Activated CD4-positive, alpha-beta T cell treated with anti-CD3 and anti-CD28 coated beads for 24 hours (primary cell): Measurements from ENCODE around the gene RASSF8.

Experiments
- DNase-seq, 2 donors: peaks; one replicate each; pipeline ENCODE4 v3.0.0-alpha.2; 2020; ENCODE audit warnings: low read depth in 2 of 2

The RASSF8 gene

DNA sequence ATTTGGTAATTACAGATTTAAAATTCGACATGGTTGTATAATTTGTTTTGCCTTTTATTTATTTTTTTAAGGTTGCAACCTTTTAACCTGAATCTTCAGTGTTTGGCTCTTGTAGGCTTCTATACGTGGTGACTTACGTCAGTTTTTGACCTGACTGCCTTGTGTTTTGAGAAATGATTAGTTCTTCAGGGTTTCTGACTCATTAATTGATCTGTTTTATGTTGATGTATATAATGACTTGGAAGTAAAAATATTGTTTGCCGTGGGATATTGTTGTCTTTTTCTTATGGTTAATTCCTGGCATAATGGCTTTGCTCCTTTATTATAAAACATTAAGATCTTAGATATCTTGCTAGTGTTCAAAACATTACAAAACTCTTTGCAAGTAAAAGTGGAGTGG, 2.5 kb downstream of the RASSF8 start:
- no peak for DNase-seq

DNA sequence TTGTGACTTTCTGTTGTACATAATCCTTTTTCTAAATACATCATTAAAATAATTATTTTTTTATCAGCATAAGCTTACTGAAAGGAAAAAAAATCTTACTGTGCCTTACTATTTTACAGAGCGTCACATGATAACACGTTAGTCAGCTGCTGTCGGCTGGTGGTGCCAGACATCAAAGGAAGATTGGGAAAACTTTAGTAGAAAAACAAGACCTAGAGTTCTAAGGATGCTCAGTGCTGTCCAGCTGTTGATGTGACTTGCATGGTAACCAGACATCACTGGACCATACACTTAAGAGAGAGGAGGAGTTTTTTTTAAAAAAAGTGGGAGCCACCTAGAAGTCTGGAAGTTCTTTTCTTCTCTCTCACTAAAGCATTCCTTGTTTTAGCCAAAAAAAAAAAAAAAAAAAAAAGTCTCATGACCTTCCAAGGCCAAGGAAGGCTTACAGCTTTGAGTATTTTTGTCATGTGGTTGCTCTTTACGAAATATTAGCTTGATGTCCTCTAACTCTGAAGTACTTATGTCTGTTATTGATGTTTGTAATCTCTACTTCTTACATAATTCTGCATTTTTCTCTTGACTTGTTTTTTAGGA, 4.5 kb downstream of the RASSF8 start:
- DNase-seq: no peak

DNA sequence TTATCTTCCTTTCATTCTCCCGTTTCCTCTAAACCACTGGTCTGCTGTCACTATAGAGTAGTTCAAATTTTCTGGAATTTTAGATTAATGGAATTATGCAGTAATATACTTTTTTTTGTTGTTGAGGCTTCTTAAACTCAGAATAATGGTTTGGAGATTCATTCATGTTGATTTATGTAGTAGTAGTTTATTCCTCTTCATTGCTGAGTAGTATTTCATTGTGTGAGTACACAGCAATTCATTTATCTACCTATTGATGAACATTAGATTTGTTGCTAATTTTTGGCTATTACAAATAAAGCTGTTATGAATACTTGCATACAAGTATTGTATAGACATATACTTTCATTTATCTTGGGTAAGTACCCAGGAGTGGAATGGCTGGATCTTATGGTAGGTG, 7.2 kb downstream of the RASSF8 start:
- no peak for DNase-seq

DNA sequence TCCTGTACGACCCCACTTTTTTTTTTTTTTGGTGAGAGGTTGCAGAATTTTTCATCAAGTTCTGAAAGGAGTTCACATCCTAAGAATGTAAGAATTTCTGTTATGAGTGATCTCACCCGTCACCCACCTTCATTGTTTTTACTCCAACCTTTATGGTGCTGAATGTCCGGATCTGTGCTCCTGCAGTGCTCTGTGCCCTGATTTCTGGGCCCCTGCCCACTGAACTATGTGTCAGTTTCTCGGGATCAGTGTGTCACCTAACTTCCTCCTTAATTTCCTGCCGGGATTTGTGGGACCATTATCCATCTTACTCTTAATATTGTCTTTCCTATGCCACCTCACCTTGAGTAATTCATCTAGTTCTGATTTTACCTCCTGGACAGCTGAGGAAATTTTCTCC, 11.6 kb downstream of the RASSF8 start:
- DNase-seq: no peak

DNA sequence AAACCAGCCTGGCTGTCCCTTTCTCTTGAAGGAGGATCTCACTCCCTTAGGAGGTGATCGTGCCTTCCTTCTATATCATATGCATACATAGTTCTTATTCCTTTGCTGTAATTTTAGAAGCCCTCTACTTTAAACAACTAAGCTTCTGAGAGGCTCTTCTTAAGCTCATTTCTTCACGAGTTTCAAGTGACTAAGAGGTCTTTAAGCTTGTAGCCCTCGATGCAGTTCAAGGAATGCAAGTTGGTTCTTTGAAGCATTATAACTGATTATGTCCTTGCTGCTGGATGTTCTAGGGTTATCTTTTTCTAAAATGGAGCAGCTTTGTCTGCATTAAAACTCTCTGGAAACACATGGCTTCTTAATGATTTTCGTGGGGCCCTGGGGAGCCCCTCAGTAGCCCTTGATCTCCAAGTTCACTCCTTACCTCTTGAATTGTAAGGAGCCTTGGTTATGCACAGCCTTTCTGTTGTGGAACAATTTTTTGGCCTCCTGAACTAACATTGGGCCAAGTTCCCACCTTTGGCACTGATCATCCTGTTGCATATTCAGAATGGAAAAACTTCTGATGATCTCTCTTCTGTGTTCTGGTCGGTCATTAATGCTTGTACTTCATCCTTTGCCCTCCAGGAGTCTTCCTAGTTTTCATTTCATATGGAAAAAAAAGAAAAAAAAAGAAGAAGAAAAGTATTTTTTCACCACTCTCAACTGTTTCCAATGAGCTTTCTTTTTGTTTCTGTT, 12.6 kb downstream of the RASSF8 start:
- no peak for DNase-seq

DNA sequence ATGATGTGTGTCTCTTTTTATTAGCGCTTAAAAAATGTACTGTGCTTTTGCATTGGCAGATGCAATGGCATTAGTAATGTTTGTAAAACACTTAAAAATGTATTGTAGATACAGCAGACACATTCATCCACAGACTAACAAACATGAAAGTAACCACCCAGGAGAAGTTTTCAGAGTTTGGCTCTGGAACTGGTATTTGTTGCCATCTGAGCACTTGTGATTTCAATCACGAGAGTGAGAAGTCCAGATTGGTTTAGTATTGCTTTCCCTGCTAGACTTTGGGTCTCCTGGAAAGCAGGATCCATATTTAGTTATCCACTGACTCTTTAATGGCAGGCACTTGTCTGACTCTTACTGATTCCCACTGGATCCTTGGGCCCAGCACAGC, 13.2 kb downstream of the RASSF8 start:
- DNase-seq: no peak

DNA sequence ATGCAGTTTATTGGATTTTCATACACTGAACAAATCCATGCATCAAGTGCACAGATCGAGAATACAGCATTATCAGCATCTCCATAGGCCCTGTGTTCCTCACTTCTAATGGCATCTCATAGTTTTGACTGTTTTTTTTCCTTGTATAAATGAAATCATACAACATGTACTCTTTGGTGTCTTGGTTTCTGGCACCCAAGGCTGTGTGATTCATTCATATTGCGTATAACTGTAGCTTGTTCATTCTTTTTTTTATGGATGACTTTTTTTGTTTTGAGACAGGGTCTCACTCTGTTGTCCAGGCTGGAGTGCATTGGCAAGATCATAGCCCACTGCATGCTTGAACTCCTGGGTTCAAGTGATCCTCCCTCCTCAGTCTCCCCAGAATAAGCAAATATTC, 14.3 kb downstream of the RASSF8 start:
- no peak for DNase-seq

DNA sequence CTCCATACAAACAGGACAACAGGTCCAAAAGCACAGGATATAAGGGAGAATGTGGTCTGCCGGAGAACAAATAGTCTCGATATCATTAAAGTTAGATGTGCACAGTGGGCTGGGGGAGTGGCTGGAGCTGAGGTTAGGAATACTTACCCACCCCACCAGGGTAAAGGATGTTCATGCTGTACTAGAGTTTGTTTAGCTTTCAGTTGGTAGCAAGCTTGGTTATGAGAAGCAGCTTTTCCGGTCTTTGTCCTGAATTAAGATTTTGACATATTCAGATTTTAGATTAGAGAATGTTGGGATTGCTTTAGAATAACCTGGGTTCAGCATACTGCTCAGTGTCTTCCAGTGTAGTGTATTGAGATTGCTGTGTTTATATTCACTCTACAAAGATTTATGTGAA, 16.7 kb downstream of the RASSF8 start:
- no peak for DNase-seq

DNA sequence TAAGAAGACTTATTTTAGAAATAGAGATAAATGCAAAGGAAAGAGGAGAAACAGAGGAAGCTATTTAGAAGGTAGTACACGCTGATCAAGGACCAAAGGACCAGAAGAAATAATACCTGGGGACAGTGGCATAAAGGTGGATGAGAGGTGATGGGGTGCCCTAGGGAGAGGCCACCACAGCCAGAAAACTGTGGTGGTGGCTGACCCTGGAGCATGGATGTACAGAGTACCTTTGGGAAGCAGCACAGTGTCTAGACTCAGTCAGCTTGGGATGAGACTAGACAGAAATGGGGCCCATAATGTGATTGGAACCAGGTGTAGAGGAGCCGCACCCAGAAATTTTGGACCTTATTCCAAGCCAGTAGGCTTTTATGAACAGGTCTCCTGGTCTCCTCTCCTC, 17.2 kb downstream of the RASSF8 start:
- no peak for DNase-seq

DNA sequence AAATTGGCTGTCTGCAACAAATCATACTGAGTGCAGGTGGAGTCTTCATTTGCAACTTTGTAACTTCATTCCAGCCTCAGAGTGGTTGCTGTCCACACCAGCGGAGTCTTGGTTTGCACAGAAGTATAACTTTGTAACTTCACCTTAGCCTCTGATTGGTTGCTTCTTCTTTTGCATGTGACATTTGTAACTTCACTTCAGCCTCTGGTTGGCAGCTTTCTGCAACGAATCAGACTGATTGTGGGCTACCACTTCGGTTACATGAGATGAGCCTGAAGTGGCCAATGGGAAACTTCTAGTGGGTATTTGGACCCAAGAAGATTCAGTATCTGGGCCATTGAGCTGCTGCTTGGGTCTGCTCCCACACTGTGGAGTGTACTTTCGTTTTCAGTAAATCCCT, 17.8 kb downstream of the RASSF8 start:
- no peak for DNase-seq

DNA sequence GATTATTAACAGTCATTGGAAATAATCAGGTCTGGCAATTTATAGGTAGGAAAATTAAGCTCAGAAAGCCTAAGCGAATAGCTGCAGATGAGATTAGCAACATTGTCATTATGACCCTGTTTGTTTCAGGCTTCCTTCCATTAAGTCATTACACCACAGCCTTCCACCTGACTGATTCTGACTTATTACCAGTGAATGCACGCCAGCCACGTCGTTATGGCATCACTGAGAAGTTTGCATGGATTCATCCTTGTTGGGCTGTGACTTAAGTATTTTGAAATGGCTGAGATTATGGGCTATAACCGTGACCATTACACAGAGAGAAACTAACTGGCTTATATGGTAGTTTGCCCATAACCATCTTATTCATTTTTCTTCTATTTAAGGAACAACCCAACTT, 18.6 kb downstream of the RASSF8 start:
- DNase-seq: no peak

DNA sequence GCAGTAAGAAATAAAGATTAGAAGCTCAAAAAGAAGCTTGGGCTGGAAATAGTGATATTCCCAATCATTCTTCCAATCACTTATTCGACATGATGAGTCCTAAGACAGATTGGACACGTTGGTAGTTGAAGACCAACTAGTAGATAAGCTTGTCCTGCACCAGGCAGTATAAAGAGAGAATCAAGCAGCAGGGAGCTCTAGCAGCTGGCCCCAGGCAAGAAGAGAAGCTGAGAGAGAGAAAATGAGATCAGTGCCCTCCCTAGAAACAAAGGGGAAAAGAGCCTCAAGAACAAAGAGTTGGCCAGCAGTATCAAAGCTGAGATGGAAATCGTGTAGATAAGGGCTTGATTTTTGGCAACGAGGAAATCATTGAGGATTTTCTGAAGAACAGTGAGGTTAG, 20.6 kb downstream of the RASSF8 start:
- no peak for DNase-seq

DNA sequence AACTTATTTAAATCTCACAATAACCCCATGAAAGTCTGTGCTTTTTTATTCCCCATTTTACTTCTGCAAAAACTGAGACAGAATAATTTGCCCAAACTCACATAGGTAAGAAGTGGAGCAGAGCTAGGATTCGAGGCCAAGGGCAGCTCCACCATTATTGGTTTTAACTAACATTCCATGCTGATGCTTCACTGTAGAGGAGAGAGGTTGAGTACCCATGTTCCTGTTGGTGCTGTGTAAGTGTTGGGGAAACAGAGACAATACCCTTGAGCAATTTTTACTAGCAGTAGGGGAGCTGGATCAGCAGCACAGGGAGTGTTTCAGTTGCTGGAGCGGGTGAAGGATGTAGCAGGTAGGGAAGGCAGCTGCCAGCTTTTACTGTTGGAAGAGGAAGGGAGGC, 21.1 kb downstream of the RASSF8 start:
- DNase-seq: no peak

DNA sequence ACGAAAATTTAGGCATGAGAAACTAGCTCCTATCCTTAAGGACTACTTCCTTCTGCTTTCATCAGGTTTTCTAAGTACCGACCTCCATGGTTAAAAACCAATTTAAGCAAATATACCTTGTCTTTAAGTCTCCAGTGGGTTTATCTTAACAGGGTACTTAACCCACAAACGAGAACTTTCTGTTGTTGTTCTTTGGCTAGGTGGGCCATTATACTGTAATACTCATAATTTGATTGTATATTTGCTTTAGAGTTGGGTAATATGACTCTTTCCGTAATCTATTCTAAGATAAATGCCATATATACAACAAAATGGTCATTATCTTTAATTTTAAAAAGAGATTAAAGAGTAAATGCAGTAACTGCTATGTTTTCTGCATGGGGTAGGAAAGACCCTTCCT, 21.6 kb downstream of the RASSF8 start:
- DNase-seq: no peak

DNA sequence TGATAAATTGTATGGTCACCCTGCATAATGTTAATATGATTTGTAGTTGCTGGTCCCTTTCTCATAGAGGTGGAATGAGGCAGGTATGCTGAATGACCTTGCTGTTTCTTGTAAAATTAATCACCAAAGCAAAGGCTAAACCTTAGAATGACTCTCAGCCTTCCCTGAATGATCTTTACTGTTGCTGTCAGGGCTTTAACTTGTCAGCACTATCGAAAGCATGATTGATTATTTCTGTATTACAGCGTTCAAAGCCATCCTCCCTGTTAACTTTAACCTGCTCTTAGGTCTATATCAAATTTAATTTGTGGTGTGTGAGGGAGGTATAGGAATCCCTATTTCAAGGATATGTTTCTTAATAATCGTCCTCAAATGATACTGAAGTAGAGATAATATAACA, 23.1 kb downstream of the RASSF8 start:
- no peak for DNase-seq

DNA sequence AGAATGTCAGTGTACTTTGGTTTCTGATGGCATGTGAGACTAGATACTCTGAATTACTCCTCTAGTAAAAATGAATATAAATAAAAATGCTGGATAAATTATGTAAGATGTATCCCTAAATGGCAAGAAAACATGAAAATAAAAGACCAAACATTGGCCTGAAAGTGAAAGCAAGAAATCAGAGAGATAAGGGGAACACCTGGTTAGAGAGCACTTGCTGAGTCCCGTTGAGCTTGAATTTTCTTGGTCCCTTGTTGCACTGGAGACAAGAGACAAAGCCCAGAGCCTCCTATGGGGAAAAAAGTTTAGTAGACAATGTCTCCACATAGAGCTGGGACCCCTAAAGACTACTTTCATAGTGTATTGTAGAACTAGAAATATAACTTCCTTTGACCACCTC, 23.9 kb downstream of the RASSF8 start:
- DNase-seq: no peak

DNA sequence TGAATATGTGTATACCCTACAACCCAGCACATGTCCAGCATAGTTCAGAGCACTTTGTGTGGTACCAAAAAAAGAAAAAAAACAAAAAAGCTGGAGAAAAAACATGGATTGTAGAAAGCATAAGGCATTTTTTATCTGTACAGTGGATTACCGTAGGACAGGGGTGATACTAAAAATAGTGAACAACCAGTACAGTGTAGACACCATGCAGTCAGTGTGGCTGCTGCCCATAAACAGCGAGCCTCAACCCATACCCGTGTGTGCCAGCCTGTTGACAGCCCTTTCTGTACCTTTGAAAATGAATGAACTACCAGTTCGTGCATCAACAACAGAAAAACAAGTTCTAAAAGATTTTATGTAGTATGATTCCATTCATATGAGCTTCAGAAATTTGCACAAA, 25.1 kb downstream of the RASSF8 start:
- no peak for DNase-seq

DNA sequence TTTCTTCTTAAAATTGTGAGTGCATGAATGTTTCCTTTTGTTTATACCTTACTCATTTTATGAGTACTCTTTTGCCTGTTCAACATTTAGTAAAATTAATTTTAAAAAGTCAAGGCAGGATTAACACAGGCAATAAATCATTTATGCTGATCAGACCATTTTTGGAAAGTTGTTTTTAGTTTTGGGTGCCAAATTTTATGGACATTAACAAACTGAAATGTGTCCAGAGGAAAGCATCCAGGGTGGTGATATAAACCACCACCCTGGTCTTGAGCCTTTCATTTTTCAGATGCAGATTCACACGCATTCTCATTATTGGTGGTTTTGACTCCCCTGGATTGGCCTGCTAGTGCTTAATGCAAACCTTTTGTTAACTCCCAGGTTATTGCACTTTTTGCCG, 26.3 kb downstream of the RASSF8 start:
- no peak for DNase-seq

DNA sequence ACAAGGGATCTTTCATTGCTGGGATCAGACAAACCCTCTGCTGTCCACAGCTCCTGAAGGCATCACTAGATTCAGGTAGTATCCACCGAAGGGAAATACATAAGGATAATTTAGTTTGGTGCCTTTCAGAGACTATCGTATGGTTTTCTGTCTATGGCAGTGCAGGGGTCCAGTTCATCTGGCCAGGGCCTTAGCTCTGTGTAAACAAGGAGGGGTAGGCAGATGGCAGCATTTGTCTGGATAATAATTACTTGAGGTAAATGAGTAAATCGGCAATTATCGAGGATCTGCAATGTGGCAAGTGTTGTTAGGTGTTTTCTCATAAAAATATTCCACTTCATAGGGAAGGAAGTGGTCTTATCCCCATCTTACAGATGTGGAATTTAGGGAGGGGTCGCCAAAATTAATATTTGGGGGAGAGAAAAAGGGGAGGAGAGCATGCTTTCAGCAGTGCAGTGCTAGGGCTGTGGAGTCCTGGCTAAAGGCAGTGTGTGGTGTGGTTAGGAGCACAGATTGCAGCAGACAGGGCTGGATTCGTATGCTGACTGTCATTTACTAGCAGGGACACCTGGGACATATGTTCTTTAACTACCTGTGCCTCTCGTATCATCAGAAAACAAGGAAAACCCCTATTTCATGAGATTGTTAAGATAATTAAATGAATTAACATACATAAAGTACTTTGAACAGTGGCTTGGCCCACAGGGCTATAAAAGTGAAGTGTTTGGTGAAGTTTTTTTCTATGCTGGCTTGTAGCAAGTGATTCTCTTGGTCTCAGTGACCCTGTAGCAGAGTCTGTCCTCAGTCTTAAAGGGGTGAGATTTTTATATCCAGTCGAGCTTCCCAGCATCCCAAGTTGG, 27.1 kb downstream of the RASSF8 start:
- no peak for DNase-seq

DNA sequence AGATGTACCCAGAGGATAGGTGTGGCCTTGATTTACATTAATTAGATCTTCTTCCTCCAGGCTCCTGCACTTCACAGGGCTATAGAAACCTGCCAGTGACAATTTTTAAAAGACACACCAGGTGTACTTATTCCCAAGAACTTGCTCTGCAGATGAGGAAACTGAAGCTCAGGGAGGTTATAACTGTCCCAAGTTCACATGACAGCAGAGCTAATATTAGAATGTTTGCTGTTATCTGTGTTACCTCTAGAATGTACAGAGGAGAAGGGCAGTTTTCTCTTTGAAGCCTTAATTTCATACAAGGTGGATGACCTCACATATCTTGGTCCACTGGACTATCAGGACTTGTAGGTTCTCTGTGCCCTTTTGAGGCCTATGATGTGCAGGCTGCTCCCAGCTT, 27.7 kb downstream of the RASSF8 start:
- DNase-seq: no peak

DNA sequence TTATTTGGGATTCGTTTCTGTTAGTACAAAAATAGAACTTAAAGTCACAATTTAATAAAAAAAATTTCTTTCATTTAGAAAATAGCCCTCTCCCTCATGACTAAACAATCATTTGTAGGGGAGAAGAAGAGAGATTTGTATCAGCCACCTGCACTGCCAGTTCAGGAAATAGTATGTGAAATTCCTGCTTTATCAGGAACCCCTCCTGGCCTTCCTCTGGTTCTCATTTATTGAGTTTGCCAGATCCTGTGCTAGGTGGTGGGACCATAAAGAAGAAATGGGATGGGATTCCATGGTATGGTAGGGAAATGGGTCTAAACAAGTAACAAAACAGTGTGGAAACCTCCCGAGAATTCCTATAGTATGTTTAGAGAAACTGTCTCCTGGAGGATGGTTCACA, 30.0 kb downstream of the RASSF8 start:
- no peak for DNase-seq

DNA sequence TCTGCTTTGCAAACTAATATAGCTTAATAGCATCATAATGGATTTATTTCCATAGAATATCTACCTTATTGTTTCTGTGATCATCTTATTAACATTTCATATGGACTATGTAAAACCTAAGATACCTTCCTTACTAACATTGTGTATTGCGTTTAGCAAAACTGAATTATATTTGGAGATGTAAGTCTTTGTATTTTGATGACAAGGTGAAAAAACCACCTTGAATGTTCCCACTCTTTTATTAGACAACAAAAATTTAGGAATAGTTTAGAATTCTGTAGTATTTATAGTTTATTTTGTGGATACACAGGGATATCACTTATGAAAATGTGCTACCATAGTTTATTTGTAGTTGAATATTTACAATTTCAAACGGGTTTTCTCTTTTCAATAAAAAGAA, 32.0 kb downstream of the RASSF8 start:
- DNase-seq: no peak
